WTC11 (cell line): Measurements from ENCODE around the gene SERPINB1. TPM values are rescaled to one million over a fixed set of nuclear protein-coding genes. Genes with fewer than 3 reads are reported as not detected.

ENCODE experiments used
- ATAC-seq: fragments of 200-7000 bp; cut with Tn5 transposase; 2 replicates; pipeline ENCODE4 v1.10.0; 2021; ENCODE audit warnings: mild to moderate bottlenecking, moderate library complexity
- CTCF ChIA-PET: fragments of 300-600 bp; sonication (Branson Sonifier 250); formaldehyde crosslinking; loops from one replicate; lab custom pipeline; 2021; ENCODE audit warnings: antibody characterized with exemption; lab: Charles Lee
- POLR2A ChIA-PET: fragments of 350-600 bp; sonication (Branson Sonifier 250); formaldehyde crosslinking; loops from one replicate; lab custom pipeline; 2021; ENCODE audit warnings: antibody characterized with exemption; lab: Charles Lee
- DNase-seq: peaks from one replicate; pipeline ENCODE4 v3.0.0; 2021; ENCODE audit warnings: low spot score
- H3K27ac Mint-ChIP-seq: 2 replicates; pipeline ENCODE4 v1.8.0; 2021; ENCODE audit warnings: mixed read lengths
- H3K27me3 Mint-ChIP-seq: 2 replicates; pipeline ENCODE4 v1.8.0; 2021; ENCODE audit warnings: low read depth, mild to moderate bottlenecking, moderate library complexity, mixed read lengths
- H3K36me3 Mint-ChIP-seq: 2 replicates; pipeline ENCODE4 v1.8.0; 2021; ENCODE audit warnings: mixed read lengths
- H3K4me1 Mint-ChIP-seq: 2 replicates; pipeline ENCODE4 v1.8.0; 2022; ENCODE audit warnings: mixed read lengths
- H3K4me3 Mint-ChIP-seq: 2 replicates; pipeline ENCODE4 v1.8.0; 2021; ENCODE audit warnings: mild to moderate bottlenecking, moderate library complexity, mixed read lengths
- H3K9me3 Mint-ChIP-seq: 2 replicates; pipeline ENCODE4 v1.8.0; 2021; ENCODE audit warnings: mixed read lengths
- ATF2 ChIP-seq: sonication (generic); formaldehyde crosslinking; IDR thresholded peaks from 2 replicates; pipeline ENCODE4 v1.8.1; 2022; ENCODE audit warnings: low read depth, missing genetic modification reagents, borderline replicate concordance
- ATF6 ChIP-seq: sonication (generic); formaldehyde crosslinking; IDR thresholded peaks from 2 replicates; pipeline ENCODE4 v1.8.1; 2023; ENCODE audit warnings: mild to moderate bottlenecking, missing genetic modification reagents
- CBFB ChIP-seq: sonication (generic); formaldehyde crosslinking; IDR thresholded peaks from 2 replicates; pipeline ENCODE4 v1.8.1; 2022; ENCODE audit warnings: mild to moderate bottlenecking, low read depth, missing genetic modification reagents
- ERG ChIP-seq: fragments of 250-450 bp; sonication (Bioruptor Pico); IDR thresholded peaks from 2 replicates; pipeline ENCODE4 v1.8.0; 2021; ENCODE audit warnings: mild to moderate bottlenecking
- ESRRA ChIP-seq: sonication (generic); formaldehyde crosslinking; IDR thresholded peaks from 2 replicates; pipeline ENCODE4 v1.8.1; 2022; ENCODE audit warnings: mild to moderate bottlenecking, missing genetic modification reagents, borderline replicate concordance
- ETV6 ChIP-seq: sonication (generic); formaldehyde crosslinking; IDR thresholded peaks from 2 replicates; pipeline ENCODE4 v1.8.1; 2022; ENCODE audit warnings: mild to moderate bottlenecking, missing genetic modification reagents
- HMGXB4 ChIP-seq: sonication (generic); formaldehyde crosslinking; IDR thresholded peaks from 2 replicates; pipeline ENCODE4 v1.8.1; 2023; ENCODE audit warnings: mild to moderate bottlenecking, moderate library complexity, missing genetic modification reagents
- IRF1 ChIP-seq: sonication (generic); formaldehyde crosslinking; IDR thresholded peaks from 2 replicates; pipeline ENCODE4 v1.8.0; 2023; ENCODE audit warnings: missing genetic modification reagents
- KAT7 ChIP-seq: sonication (generic); formaldehyde crosslinking; IDR thresholded peaks from 2 replicates; pipeline ENCODE4 v1.8.1; 2023; ENCODE audit warnings: missing genetic modification reagents, mild to moderate bottlenecking, borderline replicate concordance
- MLX ChIP-seq: sonication (generic); formaldehyde crosslinking; IDR thresholded peaks from 2 replicates; pipeline ENCODE4 v1.8.1; 2023; ENCODE audit warnings: mild to moderate bottlenecking, missing genetic modification reagents, moderate library complexity
- MXD4 ChIP-seq: fragments of 250-450 bp; sonication (Bioruptor Pico); IDR thresholded peaks from 2 replicates; pipeline ENCODE4 v1.8.0; 2021; ENCODE audit warnings: mild to moderate bottlenecking, moderate library complexity, borderline replicate concordance
- MYBL2 ChIP-seq: sonication (generic); formaldehyde crosslinking; IDR thresholded peaks from 2 replicates; pipeline ENCODE4 v1.8.1; 2023; ENCODE audit warnings: mild to moderate bottlenecking, moderate library complexity, missing genetic modification reagents
- SMAD3 ChIP-seq: sonication (generic); formaldehyde crosslinking; IDR thresholded peaks from 2 replicates; pipeline ENCODE4 v1.8.0; 2022; ENCODE audit warnings: missing genetic modification reagents, mild to moderate bottlenecking, borderline replicate concordance
- USF1 ChIP-seq: sonication (generic); formaldehyde crosslinking; IDR thresholded peaks from 2 replicates; pipeline ENCODE4 v1.8.0; 2022; ENCODE audit warnings: mild to moderate bottlenecking, missing genetic modification reagents
- ZBTB21 ChIP-seq: sonication (generic); formaldehyde crosslinking; IDR thresholded peaks from 2 replicates; pipeline ENCODE4 v1.8.1; 2023; ENCODE audit warnings: mild to moderate bottlenecking, missing genetic modification reagents, borderline replicate concordance
- ZNF263 ChIP-seq: sonication (generic); formaldehyde crosslinking; IDR thresholded peaks from 2 replicates; pipeline ENCODE4 v1.8.1; 2022; ENCODE audit warnings: low read depth, mild to moderate bottlenecking, moderate library complexity, missing genetic modification reagents
- ZNF425 ChIP-seq: fragments of 250-450 bp; sonication (Bioruptor Pico); conservative IDR thresholded peaks from 2 replicates; pipeline ENCODE4 v1.9.0; 2021; ENCODE audit warnings: mild to moderate bottlenecking
- total RNA-seq: library from RNA; stranded (reverse); gene quantifications from 3 replicates; pipeline ENCODE4 v1.2.3, GENCODE V29; 2021

SERPINB1 gene
- total RNA-seq, 1 experiment from 2014 or later, result 14.8 TPM

GRCh38 chr6:2797564-2798031 lies 44.1 kb downstream of the SERPINB1 start:
- no peak overlapping the region; the same call in 1 of the 2 replicates for H3K27ac Mint-ChIP-seq
- no peak for ATAC-seq
- H3K4me3 Mint-ChIP-seq, result no peak overlapping the region
- peaks cover 8% of the 10 kb centered on the region; the same call in 1 of the 2 replicates for H3K36me3 Mint-ChIP-seq
- TF ChIP-seq USF1 (no peak), ATF2 (CRISPR knock-in tag) (no peak), ZNF263 (CRISPR knock-in tag) (peak; percentile 94)
- TF ChIP-seq, all 79 proteins: peak for 1
- DNase-seq, result no peak
- CTCF ChIA-PET, result interaction anchor here (0.7 to 2.7 kb wide), 7 partner anchors 14 to 224 kb away, joined by 3 to 15 read pairs (median 5); partner anchors contain the start of gene SERPINB1
- no peaks in the 10 kb centered on the region for H3K27me3 Mint-ChIP-seq
- H3K4me1 Mint-ChIP-seq, result peaks cover 8% of the 10 kb centered on the region; the same call in 1 of the 2 replicates
- peaks cover 5% of the 10 kb centered on the region; the same call in 1 of the 2 replicates for H3K9me3 Mint-ChIP-seq
- POLR2A ChIA-PET, result no interaction called here

GRCh38 chr6:2796861-2797260 lies 44.8 kb downstream of the SERPINB1 start:
- TF ChIP-seq ETV6 (CRISPR knock-in tag) (no peak), ATF6 (no peak), ERG (CRISPR knock-in tag) (no peak), HMGXB4 (CRISPR knock-in tag) (no peak), MXD4 (CRISPR knock-in tag) (no peak), IRF1 (CRISPR knock-in tag) (no peak), SMAD3 (CRISPR knock-in tag) (no peak), KAT7 (CRISPR knock-in tag) (no peak), ZBTB21 (CRISPR knock-in tag) (no peak), ESRRA (CRISPR knock-in tag) (no peak), MYBL2 (CRISPR knock-in tag) (no peak), MLX (CRISPR knock-in tag) (no peak), ZNF425 (CRISPR knock-in tag) (no peak), CBFB (CRISPR knock-in tag) (no peak)
- H3K4me3 Mint-ChIP-seq, result no peak overlapping the region
- DNase-seq, result no peak
- peaks cover 7% of the 10 kb centered on the region; the same call in 1 of the 2 replicates for H3K36me3 Mint-ChIP-seq
- no peaks in the 10 kb centered on the region for H3K27me3 Mint-ChIP-seq
- ATAC-seq, result no peak
- H3K9me3 Mint-ChIP-seq, result peaks cover 3% of the 10 kb centered on the region; the same call in 1 of the 2 replicates
- ChIA-PET POLR2A (no interaction called here), CTCF (interaction anchor here (1.2 to 2.7 kb wide), 2 partner anchors 45 to 156 kb away, joined by 5 to 15 read pairs; partner anchors contain the start of gene SERPINB1)
- peak overlapping the region; percentile 22 for H3K27ac Mint-ChIP-seq
- H3K4me1 Mint-ChIP-seq, result peaks cover 8% of the 10 kb centered on the region; the same call in 1 of the 2 replicates
